IMR-90 (cell line): ENCODE results near the gene PRKN. TPM values are rescaled to one million over a fixed set of nuclear protein-coding genes. Genes with fewer than 3 reads are reported as not detected.
A peak's percentile ranks its signal among the peaks of the same experiment; 100 is the strongest.

ENCODE experiments used
- ATAC-seq: fragments of 200-7000 bp; cut with Tn5 transposase; 2 replicates; pipeline ENCODE4 v1.9.1; 2020; ENCODE audit warnings: low read depth, mild to moderate bottlenecking, moderate library complexity
- BruUV-seq: library from RNA; stranded (reverse); fragments of 400-500 nt; replicated peaks from 2 replicates; lab custom pipeline; 2021; lab: Mats Ljungman, UMichigan
- CTCF ChIA-PET: fragments of 300-600 bp; formaldehyde crosslinking; extraction: SDS; loops from one replicate; lab custom pipeline; 2021; ENCODE audit warnings: antibody characterized with exemption; lab: Yijun Ruan, JAX
- POLR2A ChIA-PET: fragments of 300-600 bp; sonication (Branson Sonifier 250); formaldehyde crosslinking; loops from one replicate; lab custom pipeline; 2022; ENCODE audit warnings: antibody characterized with exemption; ENCODE audit not compliant: unreplicated experiment; lab: Charles Lee
- DNase-seq: peaks from one replicate; pipeline ENCODE4 v3.0.0; 2013
- H2AFZ ChIP-seq: replicated peaks from 2 replicates; pipeline ENCODE3; 2013; ENCODE audit warnings: low read length, mild to moderate bottlenecking; ENCODE audit not compliant: poor library complexity
- H2AK5ac ChIP-seq: 2 replicates; pipeline ENCODE4 v1.6.1; 2013; ENCODE audit warnings: low read depth, low read length, inconsistent platforms
- H2AK9ac ChIP-seq: replicated peaks from 2 replicates; pipeline ENCODE3; 2013; ENCODE audit warnings: mild to moderate bottlenecking, low read depth, low read length, moderate library complexity; ENCODE audit not compliant: poor library complexity
- H2BK120ac ChIP-seq: 2 replicates; pipeline ENCODE4 v1.6.1; 2013; ENCODE audit warnings: low read depth, low read length, inconsistent platforms
- H2BK15ac ChIP-seq: 3 replicates; pipeline ENCODE4 v1.6.1; 2013; ENCODE audit warnings: low read depth, low read length, inconsistent platforms
- H2BK20ac ChIP-seq: 2 replicates; pipeline ENCODE4 v1.6.1; 2013; ENCODE audit warnings: low read depth, mild to moderate bottlenecking, inconsistent platforms, low read length, moderate library complexity
- H2BK5ac ChIP-seq: 2 replicates; pipeline ENCODE4 v1.6.1; 2013; ENCODE audit warnings: mild to moderate bottlenecking, low read depth, low read length, inconsistent platforms; ENCODE audit not compliant: poor library complexity, severe bottlenecking
- H3K14ac ChIP-seq: replicated peaks from 2 replicates; pipeline ENCODE4 v1.6.1; 2013; ENCODE audit warnings: low read depth, low read length, inconsistent platforms
- H3K18ac ChIP-seq: 2 replicates; pipeline ENCODE4 v1.6.1; 2013; ENCODE audit warnings: low read depth, low read length, control low read depth
- H3K23ac ChIP-seq: 2 replicates; pipeline ENCODE4 v1.6.1; 2013; ENCODE audit warnings: low read depth, low read length, inconsistent platforms
- H3K27ac ChIP-seq: 2 replicates; pipeline ENCODE4 v1.5.1; 2013; ENCODE audit warnings: mild to moderate bottlenecking, control low read depth, low read length; ENCODE audit not compliant: insufficient read depth
- H3K27me3 ChIP-seq: 2 replicates; pipeline ENCODE4 v1.6.1; 2013; ENCODE audit warnings: low read length; ENCODE audit not compliant: control insufficient read depth, insufficient read depth
- H3K36me3 ChIP-seq: 2 replicates; pipeline ENCODE4 v1.6.1; 2013; ENCODE audit warnings: low read length, mixed read lengths; ENCODE audit not compliant: control insufficient read depth, insufficient read depth
- H3K4ac ChIP-seq: 2 replicates; pipeline ENCODE4 v1.6.1; 2013; ENCODE audit warnings: low read depth, low read length, inconsistent platforms
- H3K4me1 ChIP-seq: 2 replicates; pipeline ENCODE4 v1.6.1; 2013; ENCODE audit warnings: low read length, mixed read lengths; ENCODE audit not compliant: control insufficient read depth, insufficient read depth
- H3K4me2 ChIP-seq: 2 replicates; pipeline ENCODE4 v1.6.1; 2013; ENCODE audit warnings: low read depth, mild to moderate bottlenecking, control low read depth, low read length, moderate library complexity
- H3K4me3 ChIP-seq: 2 replicates; pipeline ENCODE4 v1.5.1; 2013; ENCODE audit warnings: low read depth, mild to moderate bottlenecking, control low read depth, low read length, moderate library complexity; ENCODE audit not compliant: insufficient read depth
- H3K56ac ChIP-seq: 2 replicates; pipeline ENCODE4 v1.6.1; 2013; ENCODE audit warnings: low read length, inconsistent platforms; ENCODE audit not compliant: insufficient read depth; ENCODE audit errors: extremely low read depth
- H3K79me1 ChIP-seq, 2 experiments: 2 replicates each; pipeline ENCODE4 v1.6.1; 2013; ENCODE audit warnings: low read length in 2 of 2, inconsistent platforms in 1 of 2, low read depth in 1 of 2
- H3K9ac ChIP-seq: 2 replicates; pipeline ENCODE4 v1.6.1; 2013; ENCODE audit warnings: low read depth, low read length, control low read depth
- H3K9me1 ChIP-seq: 2 replicates; pipeline ENCODE4 v1.6.1; 2013; ENCODE audit warnings: low read length, inconsistent platforms; ENCODE audit not compliant: insufficient read depth
- H3K9me3 ChIP-seq: 2 replicates; pipeline ENCODE4 v1.6.1; 2013; ENCODE audit warnings: low read length; ENCODE audit not compliant: control insufficient read depth, insufficient read depth
- H4K20me1 ChIP-seq: 2 replicates; pipeline ENCODE4 v1.6.1; 2013; ENCODE audit warnings: low read length, inconsistent platforms; ENCODE audit not compliant: insufficient read depth
- H4K5ac ChIP-seq: 2 replicates; pipeline ENCODE4 v1.6.1; 2013; ENCODE audit warnings: mild to moderate bottlenecking, low read depth, low read length, control low read depth
- H4K8ac ChIP-seq, 2 experiments: 2 replicates each; pipeline ENCODE4 v1.6.1; 2013; ENCODE audit warnings: low read depth in 2 of 2, low read length in 2 of 2, control low read depth in 1 of 2, inconsistent platforms in 1 of 2
- H4K91ac ChIP-seq: 2 replicates; pipeline ENCODE4 v1.6.1; 2013; ENCODE audit warnings: low read depth, low read length, inconsistent platforms; ENCODE audit not compliant: insufficient read depth
- CEBPB ChIP-seq: IDR thresholded peaks from 2 replicates; pipeline ENCODE4 v1.6.1; 2012; ENCODE audit warnings: low read depth, low read length, improper control_type of control experiment
- FOS ChIP-seq: fragments of 150-350 bp; IDR thresholded peaks from 2 replicates; pipeline ENCODE4 v1.6.1; 2016; ENCODE audit warnings: low read depth, low read length
- POLR2A ChIP-seq: IDR thresholded peaks from 2 replicates; pipeline ENCODE4 v1.6.1; 2012; ENCODE audit warnings: mild to moderate bottlenecking, low read depth, low read length
- RAD21 ChIP-seq: IDR thresholded peaks from 2 replicates; pipeline ENCODE4 v1.6.1; 2012; ENCODE audit warnings: low read length, improper control_type of control experiment
- RFX5 ChIP-seq: IDR thresholded peaks from 2 replicates; pipeline ENCODE4 v1.8.0; 2012; ENCODE audit warnings: low read depth, mild to moderate bottlenecking, low read length, moderate library complexity
- SMC3 ChIP-seq: fragments of 150-350 bp; IDR thresholded peaks from 2 replicates; pipeline ENCODE4 v1.6.1; 2016; ENCODE audit warnings: low read depth, mild to moderate bottlenecking, antibody characterized with exemption, low read length, moderate library complexity
- WGBS, 2 experiments: methylation state at CpG; one replicate each; pipeline versions ENCODE4 v1.1.5 to v1.1.7; 2013; ENCODE audit warnings: missing lambda C conversion rate in 2 of 2; ENCODE audit not compliant: insufficient read length in 1 of 2; ENCODE audit errors: extremely low coverage in 2 of 2; 5-methylcytosine and 5-hydroxymethylcytosine counted together
- dilution Hi-C: fragments of 300-500 bp; cut with HindIII; formaldehyde crosslinking; loops from one replicate; pipeline ENCODE4 v1.14.3; 2018; ENCODE audit warnings: low sequenced_read_pairs; ENCODE audit not compliant: unreplicated experiment
- in situ Hi-C: fragments of 300-500 bp; cut with MboI; formaldehyde crosslinking; loops from 3 replicates; pipeline ENCODE4 v1.14.3; 2019; ENCODE audit warnings: low sequenced_read_pairs, inconsistent platforms, mixed read lengths
- intact Hi-C: fragments of 100-400 bp; cut with micrococcal nuclease; formaldehyde crosslinking; loops from 2 replicates; pipeline ENCODE4 v1.10.0; 2022
- polyA plus RNA-seq, 3 experiments: library from polyadenylated mRNA; depleted of rRNA; stranded (reverse); fragments of >200 nt; gene quantifications; 2 replicates each; pipeline ENCODE4 v1.2.3, GENCODE V29; 2012; ENCODE audit warnings: low replicate concordance in 1 of 3
- total RNA-seq: library from RNA; depleted of rRNA; stranded (reverse); fragments of >200 nt; gene quantifications from 2 replicates; pipeline ENCODE4 v1.2.3, GENCODE V29; 2012
- TF ChIP-seq, protein P1 (sequence below): fragments of 150-350 bp; IDR thresholded peaks from 2 replicates; pipeline ENCODE4 v1.6.1; 2017; ENCODE audit warnings: mild to moderate bottlenecking, antibody characterized with exemption, low read length, low read depth

The PRKN gene
- total and polyA plus RNA-seq, 2 of the 4 experiments (the other 2 are of a cell fraction), result 0.15 to 0.18 TPM

- H3K4me2 ChIP-seq, result no peak overlapping the region
- no peak overlapping the region for H2AK5ac ChIP-seq
- H4K91ac ChIP-seq, result no peak overlapping the region
- no peak overlapping the region for H3K14ac ChIP-seq
- no CpG with 5 or more reads among the region's 2 CpGs for WGBS, 2 experiments
- H3K23ac ChIP-seq, result no peak overlapping the region
- no peak overlapping the region for H3K56ac ChIP-seq
- peaks cover 8% of the 10 kb centered on the region for H3K9me3 ChIP-seq
- ChIA-PET CTCF (interaction anchor here (0.6 kb wide), 1 partner anchor 1639 kb away, joined by 10 read pairs; no protein-coding TSS in a partner anchor), POLR2A (no interaction called here)
- dilution Hi-C loops (no loop called here), in situ Hi-C loops (no loop called here), intact Hi-C loops (no loop called here)
- no peak overlapping the region for H3K9ac ChIP-seq
- no peak overlapping the region for H2BK15ac ChIP-seq
- no peaks in the 10 kb centered on the region for H3K4me1 ChIP-seq
- no peak for ATAC-seq
- no peak overlapping the region for H2AFZ ChIP-seq
- H4K8ac ChIP-seq, result no peak overlapping the region
- no peaks in the 10 kb centered on the region for H3K79me1 ChIP-seq
- H3K4me3 ChIP-seq, result no peak overlapping the region
- H2BK5ac ChIP-seq, result no peak overlapping the region
- H3K9me1 ChIP-seq, result no peaks in the 10 kb centered on the region
- BruUV-seq, result no TSS peak
- H2AK9ac ChIP-seq, result no peak overlapping the region
- H3K18ac ChIP-seq, result no peak overlapping the region
- DNase-seq, result no peak
- H3K27me3 ChIP-seq, result no peaks in the 10 kb centered on the region
- H2BK20ac ChIP-seq, result no peak overlapping the region
- H3K27ac ChIP-seq, result no peak overlapping the region
- TF ChIP-seq POLR2A (no peak), RFX5 (no peak), FOS (no peak), RAD21 (no peak), CEBPB (0 out of 2 replicates have a peak, but pooled peaks have one; percentile 12), SMC3 (no peak)
- TF ChIP-seq, protein P1, sequence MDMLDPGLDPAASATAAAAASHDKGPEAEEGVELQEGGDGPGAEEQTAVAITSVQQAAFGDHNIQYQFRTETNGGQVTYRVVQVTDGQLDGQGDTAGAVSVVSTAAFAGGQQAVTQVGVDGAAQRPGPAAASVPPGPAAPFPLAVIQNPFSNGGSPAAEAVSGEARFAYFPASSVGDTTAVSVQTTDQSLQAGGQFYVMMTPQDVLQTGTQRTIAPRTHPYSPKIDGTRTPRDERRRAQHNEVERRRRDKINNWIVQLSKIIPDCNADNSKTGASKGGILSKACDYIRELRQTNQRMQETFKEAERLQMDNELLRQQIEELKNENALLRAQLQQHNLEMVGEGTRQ, result no peak
- H3K4ac ChIP-seq, result no peak overlapping the region
- no peak overlapping the region for H2BK120ac ChIP-seq
- no peaks in the 10 kb centered on the region for H4K20me1 ChIP-seq
- H4K5ac ChIP-seq, result no peak overlapping the region
- H3K36me3 ChIP-seq, result no peaks in the 10 kb centered on the region
Measured at GRCh38 chr6:162615016-162615705, 112.4 kb downstream of the PRKN start.
